Osteoblast (primary cell): ENCODE results near the gene RABL3. TPM values are rescaled to one million over a fixed set of nuclear protein-coding genes. Genes with fewer than 3 reads are reported as not detected.
"Not testable (repeated sequence)": the region's sequence is repeated elsewhere in the genome, so short reads cannot be mapped to it uniquely, and the experiment has no call there.

Experiments used
- DNase-seq: peaks from one replicate; pipeline ENCODE4 v3.0.0; 2011; ENCODE audit warnings: low spot score, mixed read lengths; ENCODE audit not compliant: insufficient read length; ENCODE audit errors: missing footprints
- H2AFZ ChIP-seq: 2 replicates; pipeline ENCODE4 v1.6.0; 2011; ENCODE audit warnings: mild to moderate bottlenecking, low read length
- H3K27ac ChIP-seq: 2 replicates; pipeline ENCODE4 v1.5.1; 2011; ENCODE audit warnings: mild to moderate bottlenecking, low read depth, low read length, moderate library complexity
- H3K27me3 ChIP-seq: 2 replicates; pipeline ENCODE4 v1.6.0; 2012; ENCODE audit warnings: mild to moderate bottlenecking, control low read depth, inconsistent platforms, low read length, moderate library complexity; ENCODE audit not compliant: insufficient read depth
- H3K36me3 ChIP-seq: 2 replicates; pipeline ENCODE4 v1.5.1; 2011; ENCODE audit warnings: mild to moderate bottlenecking, low read length, control low read depth, moderate library complexity; ENCODE audit not compliant: insufficient read depth
- H3K4me1 ChIP-seq: 2 replicates; pipeline ENCODE4 v1.5.1; 2011; ENCODE audit warnings: mild to moderate bottlenecking, low read length, control low read depth, moderate library complexity; ENCODE audit not compliant: insufficient read depth
- H3K4me2 ChIP-seq: 2 replicates; pipeline ENCODE4 v1.6.0; 2011; ENCODE audit warnings: mild to moderate bottlenecking, low read length; ENCODE audit not compliant: insufficient read depth
- H3K4me3 ChIP-seq: fragments of 200-600 bp; sonication (generic); 3 replicates; pipeline ENCODE4 v1.5.1; 2012; ENCODE audit warnings: mild to moderate bottlenecking, low read length, inconsistent platforms; ENCODE audit not compliant: insufficient read depth
- H3K79me2 ChIP-seq: 2 replicates; pipeline ENCODE4 v1.6.0; 2012; ENCODE audit warnings: mild to moderate bottlenecking, low read length, control low read depth, inconsistent platforms; ENCODE audit not compliant: insufficient read depth
- H3K9me3 ChIP-seq: 2 replicates; pipeline ENCODE4 v1.5.1; 2011; ENCODE audit warnings: low read depth, low read length, control low read depth
- H4K20me1 ChIP-seq: 2 replicates; pipeline ENCODE4 v1.6.0; 2012; ENCODE audit warnings: mild to moderate bottlenecking, low read length, control low read depth; ENCODE audit not compliant: insufficient read depth
- CTCF ChIP-seq: IDR thresholded peaks from 2 replicates; pipeline ENCODE4 v1.5.1; 2011; ENCODE audit warnings: mild to moderate bottlenecking, low read depth, low read length, moderate library complexity; ENCODE audit errors: extremely low read depth
- total RNA-seq: library from RNA; depleted of rRNA; stranded (reverse); fragments of >200 nt; gene quantifications from 2 replicates; pipeline ENCODE4 v1.2.3, GENCODE V29; 2012

Gene RABL3
- total RNA-seq, 1 donor = 15.2 TPM

GRCh38 chr3:120730576-120731542, 11.5 kb downstream of the RABL3 start:
- no peaks in the 10 kb centered on the region for H4K20me1 ChIP-seq
- peaks cover 6% of the 10 kb centered on the region for H3K36me3 ChIP-seq
- no peak overlapping the region for H3K27ac ChIP-seq
- DNase-seq = peak; percentile 21
- TF ChIP-seq CTCF = no peak
- H3K4me2 ChIP-seq = no peak overlapping the region
- no peaks in the 10 kb centered on the region for H3K9me3 ChIP-seq
- H3K79me2 ChIP-seq = no peaks in the 10 kb centered on the region
- no peak overlapping the region for H2AFZ ChIP-seq
- H3K27me3 ChIP-seq = no peaks in the 10 kb centered on the region
- H3K4me3 ChIP-seq = no peak overlapping the region
- H3K4me1 ChIP-seq = no peaks in the 10 kb centered on the region

- no peak overlapping the region for H3K4me3 ChIP-seq
- TF ChIP-seq CTCF = no peak
- H3K4me1 ChIP-seq = no peaks in the 10 kb centered on the region
- H3K79me2 ChIP-seq = no peaks in the 10 kb centered on the region
- H4K20me1 ChIP-seq = no peaks in the 10 kb centered on the region
- no peak overlapping the region for H3K27ac ChIP-seq
- H3K4me2 ChIP-seq = no peak overlapping the region
- DNase-seq = no peak
- no peaks in the 10 kb centered on the region for H3K9me3 ChIP-seq
- H3K36me3 ChIP-seq = peaks cover 6% of the 10 kb centered on the region
- no peak overlapping the region for H2AFZ ChIP-seq
- no peaks in the 10 kb centered on the region for H3K27me3 ChIP-seq
Observed at GRCh38 chr3:120726791-120727190, 15.5 kb downstream of the RABL3 start.

- not testable (repeated sequence) for DNase-seq, H3K36me3 ChIP-seq, H3K9me3 ChIP-seq, H3K4me1 ChIP-seq, H3K79me2 ChIP-seq, H4K20me1 ChIP-seq, H3K27me3 ChIP-seq, H3K4me2 ChIP-seq, H3K27ac ChIP-seq
- peak overlapping the region; percentile 42 for H3K4me3 ChIP-seq
- peak overlapping the region; percentile 41 for H2AFZ ChIP-seq
Observed at GRCh38 chr3:120719167-120719834, 23.0 kb downstream of the RABL3 start.

- H3K36me3 ChIP-seq = no peaks in the 10 kb centered on the region
- DNase-seq = no peak
- no peaks in the 10 kb centered on the region for H4K20me1 ChIP-seq
- no peak overlapping the region for H3K4me2 ChIP-seq
- no peaks in the 10 kb centered on the region for H3K27me3 ChIP-seq
- no peak for TF ChIP-seq CTCF
- peaks cover 2% of the 10 kb centered on the region for H3K79me2 ChIP-seq
- H3K4me1 ChIP-seq = no peaks in the 10 kb centered on the region
- no peak overlapping the region for H3K4me3 ChIP-seq
- no peak overlapping the region for H2AFZ ChIP-seq
- H3K9me3 ChIP-seq = no peaks in the 10 kb centered on the region
- no peak overlapping the region for H3K27ac ChIP-seq
Observed at GRCh38 chr3:120713262-120713661, 29.1 kb downstream of the RABL3 start.
